ENCODE measurements around the gene NDUFB6. TPM values are rescaled to one million over a fixed set of nuclear protein-coding genes. Genes with fewer than 3 reads are reported as not detected.

Gene NDUFB6
- total and polyA plus RNA-seq, 4 donors = 22.3 to 118 (median 32.5) TPM

DNA sequence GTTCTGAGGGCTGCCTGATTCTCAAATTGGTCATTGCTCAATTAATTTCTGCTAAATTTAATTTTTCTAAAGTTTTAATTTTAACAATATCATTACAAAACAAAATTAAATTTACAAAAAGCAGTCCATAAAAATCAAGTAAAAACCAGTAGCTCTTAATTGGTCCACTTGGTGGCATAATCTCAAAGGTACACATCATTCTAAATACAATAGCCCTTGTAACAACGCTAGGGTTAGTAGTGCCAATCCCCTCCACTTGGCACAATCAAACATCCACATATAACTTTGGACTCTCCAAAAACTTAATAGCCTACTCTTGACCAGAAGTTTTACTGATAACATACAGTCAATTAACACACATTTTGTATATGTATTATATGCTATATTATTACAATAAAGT is 1.9 kb upstream of the NDUFB6 start:
- Histone ChIP-seq H3K4me3 (ENCODE audit: low read depth in 1 of 3, low read length in 3 of 3) (no peak overlapping the region), H3K27me3 (ENCODE audit: control insufficient read depth in 4 of 4, insufficient read depth in 4 of 4, low read length in 3 of 4) (no peaks in the 10 kb centered on the region), H3K27ac (ENCODE audit: low read depth in 1 of 2, low read length in 2 of 2) (no peak overlapping the region), H3K9ac (ENCODE audit: low read depth in 1 of 2, low read length in 2 of 2) (no peak overlapping the region), H3K36me3 (ENCODE audit: control insufficient read depth in 4 of 4, insufficient read depth in 3 of 4, low read depth in 1 of 4, low read length in 3 of 4) (peaks cover 0 to 4% (median 1%) of the 10 kb centered on the region in 4 donors), H3K9me3 (ENCODE audit: control insufficient read depth in 4 of 4, low read length in 3 of 4) (no peaks in the 10 kb centered on the region), H3K4me1 (ENCODE audit: control insufficient read depth in 4 of 4, insufficient read depth in 4 of 4, low read length in 3 of 4) (peaks cover 4 to 24% (median 23%) of the 10 kb centered on the region in 4 donors)
- WGBS = 60% methylated on average over 1 of the region's 1 CpG
- no peak for DNase-seq (ENCODE audit: low spot score)
- TF ChIP-seq RAD21 (IDR thresholded peaks at IDR 0.05) (no peak), JUND (IDR thresholded peaks at IDR 0.05) (no peak), NR2F2 (IDR thresholded peaks at IDR 0.05) (no peak), FOXA1 (IDR thresholded peaks at IDR 0.05) (no peak), TAF1 (conservative IDR thresholded peaks at IDR 0.05) (no peak), YY1 (IDR thresholded peaks at IDR 0.05) (no peak), HNF4A (conservative IDR thresholded peaks at IDR 0.05) (no peak), GABPA (IDR thresholded peaks at IDR 0.05 in 1 of 2, conservative IDR thresholded peaks at IDR 0.05 in 1 of 2) (no peak), HNF4G (IDR thresholded peaks at IDR 0.05) (no peak), SP1 (IDR thresholded peaks at IDR 0.05) (no peak), FOXA2 (IDR thresholded peaks at IDR 0.05) (no peak)
- TF ChIP-seq, protein P1, sequence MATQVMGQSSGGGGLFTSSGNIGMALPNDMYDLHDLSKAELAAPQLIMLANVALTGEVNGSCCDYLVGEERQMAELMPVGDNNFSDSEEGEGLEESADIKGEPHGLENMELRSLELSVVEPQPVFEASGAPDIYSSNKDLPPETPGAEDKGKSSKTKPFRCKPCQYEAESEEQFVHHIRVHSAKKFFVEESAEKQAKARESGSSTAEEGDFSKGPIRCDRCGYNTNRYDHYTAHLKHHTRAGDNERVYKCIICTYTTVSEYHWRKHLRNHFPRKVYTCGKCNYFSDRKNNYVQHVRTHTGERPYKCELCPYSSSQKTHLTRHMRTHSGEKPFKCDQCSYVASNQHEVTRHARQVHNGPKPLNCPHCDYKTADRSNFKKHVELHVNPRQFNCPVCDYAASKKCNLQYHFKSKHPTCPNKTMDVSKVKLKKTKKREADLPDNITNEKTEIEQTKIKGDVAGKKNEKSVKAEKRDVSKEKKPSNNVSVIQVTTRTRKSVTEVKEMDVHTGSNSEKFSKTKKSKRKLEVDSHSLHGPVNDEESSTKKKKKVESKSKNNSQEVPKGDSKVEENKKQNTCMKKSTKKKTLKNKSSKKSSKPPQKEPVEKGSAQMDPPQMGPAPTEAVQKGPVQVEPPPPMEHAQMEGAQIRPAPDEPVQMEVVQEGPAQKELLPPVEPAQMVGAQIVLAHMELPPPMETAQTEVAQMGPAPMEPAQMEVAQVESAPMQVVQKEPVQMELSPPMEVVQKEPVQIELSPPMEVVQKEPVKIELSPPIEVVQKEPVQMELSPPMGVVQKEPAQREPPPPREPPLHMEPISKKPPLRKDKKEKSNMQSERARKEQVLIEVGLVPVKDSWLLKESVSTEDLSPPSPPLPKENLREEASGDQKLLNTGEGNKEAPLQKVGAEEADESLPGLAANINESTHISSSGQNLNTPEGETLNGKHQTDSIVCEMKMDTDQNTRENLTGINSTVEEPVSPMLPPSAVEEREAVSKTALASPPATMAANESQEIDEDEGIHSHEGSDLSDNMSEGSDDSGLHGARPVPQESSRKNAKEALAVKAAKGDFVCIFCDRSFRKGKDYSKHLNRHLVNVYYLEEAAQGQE (IDR thresholded peaks at IDR 0.05) = no peak
- TF ChIP-seq, protein P2, sequence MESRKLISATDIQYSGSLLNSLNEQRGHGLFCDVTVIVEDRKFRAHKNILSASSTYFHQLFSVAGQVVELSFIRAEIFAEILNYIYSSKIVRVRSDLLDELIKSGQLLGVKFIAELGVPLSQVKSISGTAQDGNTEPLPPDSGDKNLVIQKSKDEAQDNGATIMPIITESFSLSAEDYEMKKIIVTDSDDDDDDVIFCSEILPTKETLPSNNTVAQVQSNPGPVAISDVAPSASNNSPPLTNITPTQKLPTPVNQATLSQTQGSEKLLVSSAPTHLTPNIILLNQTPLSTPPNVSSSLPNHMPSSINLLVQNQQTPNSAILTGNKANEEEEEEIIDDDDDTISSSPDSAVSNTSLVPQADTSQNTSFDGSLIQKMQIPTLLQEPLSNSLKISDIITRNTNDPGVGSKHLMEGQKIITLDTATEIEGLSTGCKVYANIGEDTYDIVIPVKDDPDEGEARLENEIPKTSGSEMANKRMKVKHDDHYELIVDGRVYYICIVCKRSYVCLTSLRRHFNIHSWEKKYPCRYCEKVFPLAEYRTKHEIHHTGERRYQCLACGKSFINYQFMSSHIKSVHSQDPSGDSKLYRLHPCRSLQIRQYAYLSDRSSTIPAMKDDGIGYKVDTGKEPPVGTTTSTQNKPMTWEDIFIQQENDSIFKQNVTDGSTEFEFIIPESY (IDR thresholded peaks at IDR 0.05) = no peak
- TF ChIP-seq, protein P3, sequence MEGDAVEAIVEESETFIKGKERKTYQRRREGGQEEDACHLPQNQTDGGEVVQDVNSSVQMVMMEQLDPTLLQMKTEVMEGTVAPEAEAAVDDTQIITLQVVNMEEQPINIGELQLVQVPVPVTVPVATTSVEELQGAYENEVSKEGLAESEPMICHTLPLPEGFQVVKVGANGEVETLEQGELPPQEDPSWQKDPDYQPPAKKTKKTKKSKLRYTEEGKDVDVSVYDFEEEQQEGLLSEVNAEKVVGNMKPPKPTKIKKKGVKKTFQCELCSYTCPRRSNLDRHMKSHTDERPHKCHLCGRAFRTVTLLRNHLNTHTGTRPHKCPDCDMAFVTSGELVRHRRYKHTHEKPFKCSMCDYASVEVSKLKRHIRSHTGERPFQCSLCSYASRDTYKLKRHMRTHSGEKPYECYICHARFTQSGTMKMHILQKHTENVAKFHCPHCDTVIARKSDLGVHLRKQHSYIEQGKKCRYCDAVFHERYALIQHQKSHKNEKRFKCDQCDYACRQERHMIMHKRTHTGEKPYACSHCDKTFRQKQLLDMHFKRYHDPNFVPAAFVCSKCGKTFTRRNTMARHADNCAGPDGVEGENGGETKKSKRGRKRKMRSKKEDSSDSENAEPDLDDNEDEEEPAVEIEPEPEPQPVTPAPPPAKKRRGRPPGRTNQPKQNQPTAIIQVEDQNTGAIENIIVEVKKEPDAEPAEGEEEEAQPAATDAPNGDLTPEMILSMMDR (IDR thresholded peaks at IDR 0.05; ENCODE audit: low read depth, low read length, missing input control) = no peak
- TF ChIP-seq, protein P4, sequence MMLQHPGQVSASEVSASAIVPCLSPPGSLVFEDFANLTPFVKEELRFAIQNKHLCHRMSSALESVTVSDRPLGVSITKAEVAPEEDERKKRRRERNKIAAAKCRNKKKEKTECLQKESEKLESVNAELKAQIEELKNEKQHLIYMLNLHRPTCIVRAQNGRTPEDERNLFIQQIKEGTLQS (IDR thresholded peaks at IDR 0.05) = no peak
- TF ChIP-seq, protein P5, sequence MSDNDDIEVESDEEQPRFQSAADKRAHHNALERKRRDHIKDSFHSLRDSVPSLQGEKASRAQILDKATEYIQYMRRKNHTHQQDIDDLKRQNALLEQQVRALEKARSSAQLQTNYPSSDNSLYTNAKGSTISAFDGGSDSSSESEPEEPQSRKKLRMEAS (IDR thresholded peaks at IDR 0.05) = no peak

DNA sequence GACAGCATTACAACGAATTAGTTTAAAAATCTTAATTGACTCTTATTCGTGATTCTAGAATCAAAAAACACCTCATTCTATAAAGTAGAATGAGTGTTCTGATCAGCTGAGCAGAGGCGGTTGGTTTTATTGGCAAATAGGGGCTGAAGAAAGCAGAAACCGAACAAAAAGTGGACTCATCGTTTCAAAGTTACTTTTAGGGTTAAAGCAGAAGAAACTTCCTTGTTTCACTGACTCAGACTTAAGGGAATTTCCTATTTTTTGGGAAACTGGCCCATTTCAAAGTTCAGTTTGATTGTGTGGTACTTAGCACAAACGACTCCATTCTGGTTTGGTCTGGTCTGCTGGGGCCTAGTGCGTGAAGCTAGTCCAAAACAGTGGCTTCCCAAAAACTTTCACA is 862 bp upstream of the NDUFB6 start:
- Histone ChIP-seq H3K9me3 (ENCODE audit: control insufficient read depth in 4 of 4, low read length in 3 of 4) (no peaks in the 10 kb centered on the region), H3K9ac (ENCODE audit: low read depth in 1 of 2, low read length in 2 of 2) (no peak overlapping the region), H3K27ac (ENCODE audit: low read depth in 1 of 2, low read length in 2 of 2) (no peak overlapping the region), H3K4me1 (ENCODE audit: control insufficient read depth in 4 of 4, insufficient read depth in 4 of 4, low read length in 3 of 4) (peaks cover 3 to 24% (median 16%) of the 10 kb centered on the region in 4 donors), H3K4me3 (ENCODE audit: low read depth in 1 of 3, low read length in 3 of 3) (no peak overlapping the region), H3K36me3 (ENCODE audit: control insufficient read depth in 4 of 4, insufficient read depth in 3 of 4, low read depth in 1 of 4, low read length in 3 of 4) (peaks cover 0 to 4% (median 1%) of the 10 kb centered on the region in 4 donors), H3K27me3 (ENCODE audit: control insufficient read depth in 4 of 4, insufficient read depth in 4 of 4, low read length in 3 of 4) (no peaks in the 10 kb centered on the region)
- DNase-seq (ENCODE audit: low spot score) = no peak
- WGBS = 88% methylated on average over 7 of the region's 7 CpGs
- TF ChIP-seq, protein P4 (IDR thresholded peaks at IDR 0.05) = no peak
- no peak for TF ChIP-seq YY1 (IDR thresholded peaks at IDR 0.05)
- TF ChIP-seq JUND (IDR thresholded peaks at IDR 0.05) = no peak
- TF ChIP-seq, protein P5 (IDR thresholded peaks at IDR 0.05) = no peak
- TF ChIP-seq RAD21 (IDR thresholded peaks at IDR 0.05) = no peak
- no peak for TF ChIP-seq NR2F2 (IDR thresholded peaks at IDR 0.05)
- no peak for TF ChIP-seq GABPA (IDR thresholded peaks at IDR 0.05 in 1 of 2, conservative IDR thresholded peaks at IDR 0.05 in 1 of 2)
- TF ChIP-seq, protein P2 (IDR thresholded peaks at IDR 0.05) = no peak
- TF ChIP-seq, protein P1 (IDR thresholded peaks at IDR 0.05) = no peak
- no peak for TF ChIP-seq FOXA1 (IDR thresholded peaks at IDR 0.05)
- TF ChIP-seq EGR1 (IDR thresholded peaks at IDR 0.05; ENCODE audit: low read depth in 2 of 2) = no peak
